Keratinocyte (primary cell): Measurements from ENCODE around the gene F2. TPM values are rescaled to one million over a fixed set of nuclear protein-coding genes. Genes with fewer than 3 reads are reported as not detected.

ENCODE experiments used
- DNase-seq: peaks from one replicate; pipeline ENCODE4 v3.0.0-alpha.2; 2011; ENCODE audit warnings: low read depth, missing footprints, low spot score
- FAIRE-seq: peaks from 2 replicates; lab custom pipeline; 2011; peaks lifted over from hg19 to GRCh38; lab: Jason Lieb, UNC
- H2AFZ ChIP-seq: 2 replicates; pipeline ENCODE4 v1.6.0; 2012; ENCODE audit warnings: low read length, control low read depth, inconsistent platforms; ENCODE audit not compliant: control insufficient read depth
- H3K27ac ChIP-seq: 2 replicates; pipeline ENCODE4 v1.5.1; 2011; ENCODE audit warnings: low read length; ENCODE audit not compliant: control insufficient read depth, insufficient read depth
- H3K27me3 ChIP-seq: 3 replicates; pipeline ENCODE4 v1.6.0; 2011; ENCODE audit warnings: low read length; ENCODE audit not compliant: control insufficient read depth, insufficient read depth; ENCODE audit errors: extremely low read depth
- H3K36me3 ChIP-seq, 2 experiments: 2 replicates in 1 of 2; 3 replicates in 1 of 2; pipeline ENCODE4 v1.5.1; 2011; ENCODE audit warnings: low read length in 2 of 2, mild to moderate bottlenecking in 1 of 2; ENCODE audit not compliant: control insufficient read depth in 2 of 2, insufficient read depth in 2 of 2; ENCODE audit errors: extremely low read depth in 1 of 2
- H3K4me1 ChIP-seq: 3 replicates; pipeline ENCODE4 v1.5.1; 2011; ENCODE audit warnings: low read length; ENCODE audit not compliant: control insufficient read depth, insufficient read depth; ENCODE audit errors: extremely low read depth
- H3K4me2 ChIP-seq: 3 replicates; pipeline ENCODE4 v1.6.0; 2011; ENCODE audit warnings: low read depth, low read length; ENCODE audit not compliant: control insufficient read depth, insufficient read depth; ENCODE audit errors: extremely low read depth
- H3K4me3 ChIP-seq, 3 experiments: fragments of 200-600 bp in 1 of 3; sonication (generic) in 1 of 3; 2 replicates in 2 of 3; 3 replicates in 1 of 3; pipeline ENCODE4 v1.5.1; 2011 to 2016; ENCODE audit warnings: low read length in 3 of 3, mild to moderate bottlenecking in 3 of 3, control low read depth in 2 of 3, inconsistent platforms in 1 of 3, low read depth in 1 of 3, mixed read lengths in 1 of 3, mixed run types in 1 of 3, moderate library complexity in 1 of 3; ENCODE audit not compliant: control insufficient read depth in 2 of 3, insufficient read depth in 2 of 3; ENCODE audit errors: extremely low read depth in 1 of 3
- H3K79me2 ChIP-seq: 2 replicates; pipeline ENCODE4 v1.6.0; 2012; ENCODE audit warnings: low read length; ENCODE audit not compliant: control insufficient read depth, insufficient read depth
- H3K9ac ChIP-seq: 3 replicates; pipeline ENCODE4 v1.6.0; 2011; ENCODE audit warnings: low read length; ENCODE audit not compliant: control insufficient read depth, insufficient read depth; ENCODE audit errors: extremely low read depth
- H3K9me1 ChIP-seq: 3 replicates; pipeline ENCODE4 v1.6.0; 2011; ENCODE audit warnings: low read length; ENCODE audit not compliant: control insufficient read depth, insufficient read depth; ENCODE audit errors: extremely low read depth
- H3K9me3 ChIP-seq: 2 replicates; pipeline ENCODE4 v1.5.1; 2012; ENCODE audit warnings: low read depth, low read length; ENCODE audit not compliant: control insufficient read depth
- H4K20me1 ChIP-seq: 3 replicates; pipeline ENCODE4 v1.6.0; 2011; ENCODE audit warnings: low read length; ENCODE audit not compliant: control insufficient read depth, insufficient read depth; ENCODE audit errors: extremely low read depth
- EZH2 ChIP-seq: IDR thresholded peaks from one replicate; pipeline ENCODE4 v1.6.1; 2012; ENCODE audit warnings: inconsistent platforms, mild to moderate bottlenecking, low read length, moderate library complexity
- dilution Hi-C: fragments of 300-500 bp; cut with MboI; formaldehyde crosslinking; loops from one replicate; pipeline ENCODE4 v1.7.0; 2020; ENCODE audit warnings: low sequenced_read_pairs; ENCODE audit not compliant: extremely low pct_ligation_motif_present
- polyA plus RNA-seq, 5 experiments: library from polyadenylated mRNA; depleted of rRNA in 3 of 5; stranded (reverse) in 3 of 5; stranded (forward) in 1 of 5; unstranded in 1 of 5; fragments of >200 nt; gene quantifications; 1 replicate in 1 of 5; 2 replicates in 3 of 5; 3 replicates in 1 of 5; pipeline versions ENCODE4 v1.2.1 to v1.2.3, GENCODE V29; 2011 to 2012; ENCODE audit warnings: missing spikeins in 2 of 5, low read depth in 1 of 5, low replicate concordance in 1 of 5
- TF ChIP-seq, protein P1 (sequence below), 3 experiments: IDR thresholded peaks in 1 of 3; conservative IDR thresholded peaks in 1 of 3; optimal IDR thresholded peaks in 1 of 3; 2 replicates in 2 of 3; 3 replicates in 1 of 3; pipeline versions ENCODE3 to v1.5.1; 2011; ENCODE audit warnings: low read length in 3 of 3, mild to moderate bottlenecking in 3 of 3, moderate library complexity in 2 of 3, control low read depth in 1 of 3, inconsistent platforms in 1 of 3; ENCODE audit not compliant: insufficient read depth in 2 of 3; ENCODE audit errors: extremely low read depth in 1 of 3

The F2 gene
- polyA plus RNA-seq, 1 donor (not counting 4 experiments of a cell fraction or from before 2014, with no cell fraction given), result not detected

DNA sequence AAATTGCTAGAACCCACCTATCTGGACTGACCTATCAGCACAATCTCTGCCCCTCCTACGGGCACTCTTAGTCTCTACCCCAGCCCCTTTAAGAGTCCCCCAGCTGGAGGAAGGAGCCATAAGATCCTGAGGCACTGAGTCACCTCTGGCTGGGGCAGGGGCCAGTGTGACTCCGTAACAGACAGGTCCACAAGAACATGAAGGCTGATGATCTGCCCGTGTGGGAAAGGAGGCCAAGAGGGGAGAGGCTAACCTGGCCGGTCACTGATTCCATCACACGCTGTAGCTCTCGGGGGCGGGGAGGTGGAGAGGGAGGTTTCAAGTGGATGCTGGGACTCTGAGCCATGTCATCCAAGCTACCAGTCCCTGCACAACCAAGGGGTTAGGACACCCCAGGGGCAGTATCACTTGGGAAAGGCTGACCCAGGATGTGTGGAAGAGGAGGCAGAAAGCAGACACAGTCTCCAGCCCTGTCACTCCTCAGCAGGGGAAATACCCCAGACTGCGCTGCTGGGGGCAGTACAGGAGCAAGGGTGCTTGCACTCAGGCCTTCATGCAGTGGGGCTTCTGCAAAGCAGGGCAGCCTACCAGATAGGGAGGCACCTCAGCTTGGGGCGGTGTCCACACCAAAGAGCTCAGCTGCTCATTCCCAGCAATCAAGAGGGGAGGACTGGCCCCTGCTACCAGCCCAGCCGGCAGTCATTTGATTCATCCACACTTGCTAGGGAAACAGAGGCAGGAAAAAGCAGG lies 40.8 kb upstream of the F2 start:
- H2AFZ ChIP-seq, result no peak overlapping the region
- H3K4me2 ChIP-seq, result no peak overlapping the region
- TF ChIP-seq EZH2, result no peak
- TF ChIP-seq, protein P1, sequence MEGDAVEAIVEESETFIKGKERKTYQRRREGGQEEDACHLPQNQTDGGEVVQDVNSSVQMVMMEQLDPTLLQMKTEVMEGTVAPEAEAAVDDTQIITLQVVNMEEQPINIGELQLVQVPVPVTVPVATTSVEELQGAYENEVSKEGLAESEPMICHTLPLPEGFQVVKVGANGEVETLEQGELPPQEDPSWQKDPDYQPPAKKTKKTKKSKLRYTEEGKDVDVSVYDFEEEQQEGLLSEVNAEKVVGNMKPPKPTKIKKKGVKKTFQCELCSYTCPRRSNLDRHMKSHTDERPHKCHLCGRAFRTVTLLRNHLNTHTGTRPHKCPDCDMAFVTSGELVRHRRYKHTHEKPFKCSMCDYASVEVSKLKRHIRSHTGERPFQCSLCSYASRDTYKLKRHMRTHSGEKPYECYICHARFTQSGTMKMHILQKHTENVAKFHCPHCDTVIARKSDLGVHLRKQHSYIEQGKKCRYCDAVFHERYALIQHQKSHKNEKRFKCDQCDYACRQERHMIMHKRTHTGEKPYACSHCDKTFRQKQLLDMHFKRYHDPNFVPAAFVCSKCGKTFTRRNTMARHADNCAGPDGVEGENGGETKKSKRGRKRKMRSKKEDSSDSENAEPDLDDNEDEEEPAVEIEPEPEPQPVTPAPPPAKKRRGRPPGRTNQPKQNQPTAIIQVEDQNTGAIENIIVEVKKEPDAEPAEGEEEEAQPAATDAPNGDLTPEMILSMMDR (optimal IDR thresholded peaks at IDR 0.05 in 1 of 3, IDR thresholded peaks at IDR 0.05 in 1 of 3, conservative IDR thresholded peaks at IDR 0.05 in 1 of 3; ENCODE audit: extremely low read depth in 1 of 3, insufficient read depth in 2 of 3, low read length in 3 of 3), result peak in 1 of 3 experiments; percentile 22
- H3K9ac ChIP-seq, result no peak overlapping the region
- H3K27me3 ChIP-seq, result no peaks in the 10 kb centered on the region
- H3K79me2 ChIP-seq, result no peaks in the 10 kb centered on the region
- H3K9me1 ChIP-seq, result no peaks in the 10 kb centered on the region
- dilution Hi-C loops, result no loop called here
- H3K4me1 ChIP-seq, result peaks cover 25% of the 10 kb centered on the region
- DNase-seq, result no peak
- FAIRE-seq, result no peak
- no peak overlapping the region for H3K4me3 ChIP-seq
- no peaks in the 10 kb centered on the region for H3K9me3 ChIP-seq
- H3K36me3 ChIP-seq, result peaks cover 26 to 39% of the 10 kb centered on the region in 2 experiments
- H4K20me1 ChIP-seq, result no peaks in the 10 kb centered on the region
- no peak overlapping the region for H3K27ac ChIP-seq

DNA sequence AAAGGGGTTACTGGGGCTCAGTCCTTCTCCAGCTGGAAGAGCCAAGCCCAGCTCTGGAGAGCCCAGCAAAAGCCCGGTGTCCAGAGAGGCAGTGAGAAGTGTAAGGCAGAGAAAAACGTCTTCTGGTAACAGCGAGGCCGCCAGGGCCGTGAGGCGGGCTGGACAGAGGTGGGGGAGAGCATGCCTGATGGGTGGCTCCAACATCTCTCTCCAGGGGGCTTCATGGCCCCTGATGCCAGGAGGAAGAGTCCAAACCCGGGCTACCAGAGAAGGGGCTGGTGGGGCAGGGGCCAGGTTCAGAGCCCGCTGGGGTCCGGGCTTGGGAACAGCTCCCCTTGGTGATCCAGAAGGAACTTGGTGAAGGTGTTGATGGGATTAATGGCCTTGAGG lies 40.3 kb upstream of the F2 start:
- no peaks in the 10 kb centered on the region for H3K9me1 ChIP-seq
- H3K79me2 ChIP-seq, result no peaks in the 10 kb centered on the region
- no peak overlapping the region for H3K4me2 ChIP-seq
- no peak overlapping the region for H3K27ac ChIP-seq
- no peak for DNase-seq
- no peak overlapping the region for H3K9ac ChIP-seq
- peaks cover 29% of the 10 kb centered on the region for H3K4me1 ChIP-seq
- H3K4me3 ChIP-seq, result no peak overlapping the region
- H2AFZ ChIP-seq, result no peak overlapping the region
- no peaks in the 10 kb centered on the region for H3K27me3 ChIP-seq
- no peak for FAIRE-seq
- H4K20me1 ChIP-seq, result no peaks in the 10 kb centered on the region
- TF ChIP-seq, protein P1 (optimal IDR thresholded peaks at IDR 0.05 in 1 of 3, IDR thresholded peaks at IDR 0.05 in 1 of 3, conservative IDR thresholded peaks at IDR 0.05 in 1 of 3; ENCODE audit: extremely low read depth in 1 of 3, insufficient read depth in 2 of 3, low read length in 3 of 3), result no peak
- TF ChIP-seq EZH2, result no peak
- no peaks in the 10 kb centered on the region for H3K9me3 ChIP-seq
- dilution Hi-C loops, result no loop called here
- peaks cover 26 to 34% of the 10 kb centered on the region in 2 experiments for H3K36me3 ChIP-seq
